H9 (cell line): ENCODE results near the gene PXK. TPM values are rescaled to one million over a fixed set of nuclear protein-coding genes. Genes with fewer than 3 reads are reported as not detected.
A peak's percentile ranks its signal among the peaks of the same experiment; 100 is the strongest.

Experiments
- DNase-seq: peaks from one replicate; pipeline ENCODE4 v3.0.0-alpha.2; 2017
- H2AFZ ChIP-seq: one replicate; pipeline ENCODE4 v1.6.1; 2013; ENCODE audit warnings: mild to moderate bottlenecking, low read length, control low read depth, moderate library complexity
- H2AK5ac ChIP-seq: 2 replicates; pipeline ENCODE4 v1.6.1; 2013; ENCODE audit warnings: low read length, control low read depth, mixed read lengths; ENCODE audit not compliant: insufficient read length
- H2BK120ac ChIP-seq: one replicate; pipeline ENCODE4 v1.6.1; 2013; ENCODE audit warnings: low read depth, mild to moderate bottlenecking, low read length, control low read depth, inconsistent platforms; ENCODE audit not compliant: poor library complexity, severe bottlenecking
- H2BK12ac ChIP-seq: 2 replicates; pipeline ENCODE4 v1.6.1; 2013; ENCODE audit warnings: low read length, control low read depth, mixed read lengths, low read depth; ENCODE audit not compliant: insufficient read length
- H2BK15ac ChIP-seq: 2 replicates; pipeline ENCODE4 v1.6.1; 2013; ENCODE audit warnings: low read depth, low read length, control low read depth
- H2BK20ac ChIP-seq: one replicate; pipeline ENCODE4 v1.6.1; 2013; ENCODE audit warnings: low read depth, mild to moderate bottlenecking, low read length, control low read depth, inconsistent platforms; ENCODE audit not compliant: poor library complexity, severe bottlenecking
- H2BK5ac ChIP-seq: 2 replicates; pipeline ENCODE4 v1.6.1; 2013; ENCODE audit warnings: low read length, control low read depth, mixed read lengths; ENCODE audit not compliant: insufficient read length
- H3K14ac ChIP-seq: 2 replicates; pipeline ENCODE4 v1.6.1; 2013; ENCODE audit warnings: low read length, control low read depth; ENCODE audit not compliant: insufficient read depth
- H3K18ac ChIP-seq: 2 replicates; pipeline ENCODE4 v1.6.1; 2013; ENCODE audit warnings: low read depth, mild to moderate bottlenecking, mixed read lengths, low read length, control low read depth; ENCODE audit not compliant: insufficient read length
- H3K23ac ChIP-seq: 2 replicates; pipeline ENCODE4 v1.6.1; 2013; ENCODE audit warnings: low read length, control low read depth, mixed read lengths, low read depth; ENCODE audit not compliant: insufficient read length
- H3K23me2 ChIP-seq: 2 replicates; pipeline ENCODE4 v1.6.1; 2013; ENCODE audit warnings: low read depth, mild to moderate bottlenecking, mixed read lengths, low read length, control low read depth; ENCODE audit not compliant: insufficient read length, poor library complexity, severe bottlenecking
- H3K27ac ChIP-seq: 2 replicates; pipeline ENCODE4 v1.5.1; 2013; ENCODE audit warnings: low read length, control low read depth, mixed read lengths, low read depth; ENCODE audit not compliant: insufficient read length
- H3K27me3 ChIP-seq: 2 replicates; pipeline ENCODE4 v1.6.1; 2013; ENCODE audit warnings: low read length, control low read depth, inconsistent platforms; ENCODE audit not compliant: insufficient read depth
- H3K4ac ChIP-seq: 2 replicates; pipeline ENCODE4 v1.6.1; 2013; ENCODE audit warnings: low read depth, mild to moderate bottlenecking, control low read depth, inconsistent platforms, low read length, moderate library complexity
- H3K4me1 ChIP-seq: 2 replicates; pipeline ENCODE4 v1.6.1; 2013; ENCODE audit warnings: low read length, control low read depth, inconsistent platforms; ENCODE audit not compliant: insufficient read depth
- H3K4me2 ChIP-seq: 2 replicates; pipeline ENCODE4 v1.6.1; 2013; ENCODE audit warnings: low read length, control low read depth, mixed read lengths; ENCODE audit not compliant: insufficient read length, insufficient read depth
- H3K56ac ChIP-seq: 2 replicates; pipeline ENCODE4 v1.6.1; 2013; ENCODE audit warnings: low read depth, mild to moderate bottlenecking, mixed read lengths, low read length, control low read depth; ENCODE audit not compliant: insufficient read length
- H3K79me1 ChIP-seq: 2 replicates; pipeline ENCODE4 v1.6.1; 2013; ENCODE audit warnings: low read depth, mild to moderate bottlenecking, moderate library complexity, low read length, control low read depth, inconsistent platforms; ENCODE audit not compliant: insufficient read depth, poor library complexity, severe bottlenecking
- H3K79me2 ChIP-seq: 2 replicates; pipeline ENCODE4 v1.6.1; 2013; ENCODE audit warnings: low read length, control low read depth, inconsistent platforms; ENCODE audit not compliant: insufficient read depth
- H3K9ac ChIP-seq: 2 replicates; pipeline ENCODE4 v1.6.1; 2013; ENCODE audit warnings: low read length, control low read depth, mixed read lengths; ENCODE audit not compliant: insufficient read length; ENCODE audit errors: extremely low read depth
- H3K9me3 ChIP-seq: one replicate; pipeline ENCODE4 v1.6.1; 2013; ENCODE audit warnings: low read depth, low read length, inconsistent platforms; ENCODE audit not compliant: control insufficient read depth
- H3T11ph ChIP-seq: one replicate; pipeline ENCODE4 v1.6.1; 2013; ENCODE audit warnings: mild to moderate bottlenecking, low read length, control low read depth, inconsistent platforms
- H4K20me1 ChIP-seq: one replicate; pipeline ENCODE4 v1.6.1; 2013; ENCODE audit not compliant: control insufficient read depth, insufficient read length, insufficient read depth
- H4K5ac ChIP-seq: 2 replicates; pipeline ENCODE4 v1.6.1; 2013; ENCODE audit warnings: low read depth, mild to moderate bottlenecking, mixed read lengths, low read length, control low read depth; ENCODE audit not compliant: insufficient read length
- H4K8ac ChIP-seq: replicated peaks from 2 replicates; pipeline ENCODE4 v1.6.1; 2013; ENCODE audit warnings: low read length, control low read depth, mixed read lengths, low read depth; ENCODE audit not compliant: insufficient read length
- H4K91ac ChIP-seq: 2 replicates; pipeline ENCODE4 v1.6.1; 2013; ENCODE audit warnings: low read depth, mild to moderate bottlenecking, moderate library complexity, mixed read lengths, low read length, control low read depth; ENCODE audit not compliant: insufficient read length
- H3K27ac Mint-ChIP-seq, 3 experiments: 2 replicates in 2 of 3; 3 replicates in 1 of 3; pipeline ENCODE4 v1.8.0; 2020 to 2021; ENCODE audit warnings: mixed read lengths in 3 of 3, mild to moderate bottlenecking in 1 of 3, moderate library complexity in 1 of 3
- H3K27me3 Mint-ChIP-seq: 2 replicates; pipeline ENCODE4 v1.8.0; 2021; ENCODE audit warnings: low read depth, mild to moderate bottlenecking, moderate library complexity, mixed read lengths
- H3K36me3 Mint-ChIP-seq, 3 experiments: 2 replicates in 2 of 3; 3 replicates in 1 of 3; pipeline ENCODE4 v1.8.0; 2020 to 2021; ENCODE audit warnings: low read depth in 3 of 3, mixed read lengths in 3 of 3; ENCODE audit not compliant: insufficient read depth in 1 of 3
- H3K4me1 Mint-ChIP-seq, 2 experiments: 2 replicates each; pipeline ENCODE4 v1.8.0; 2020; ENCODE audit warnings: mixed read lengths in 2 of 2
- H3K4me3 Mint-ChIP-seq, 2 experiments: 2 replicates in 1 of 2; 3 replicates in 1 of 2; pipeline ENCODE4 v1.8.0; 2020 to 2021; ENCODE audit warnings: mild to moderate bottlenecking in 2 of 2, mixed read lengths in 2 of 2, moderate library complexity in 1 of 2
- H3K9me3 Mint-ChIP-seq, 2 experiments: 2 replicates in 1 of 2; 3 replicates in 1 of 2; pipeline ENCODE4 v1.8.0; 2020; ENCODE audit warnings: mild to moderate bottlenecking in 2 of 2, mixed read lengths in 2 of 2, moderate library complexity in 1 of 2
- WGBS: extraction: QIAGEN DNeasy Blood & Tissue Kit; methylation state at CpG from one replicate; pipeline ENCODE4 v1.1.7; 2013; ENCODE audit warnings: missing lambda C conversion rate, low lambda C conversion rate, mixed read lengths; ENCODE audit not compliant: insufficient read length; ENCODE audit errors: extremely low coverage; 5-methylcytosine and 5-hydroxymethylcytosine counted together
- total RNA-seq: library from RNA; stranded (reverse); gene quantifications from 2 replicates; pipeline ENCODE4 v1.2.1, GENCODE V29; 2021
- TF ChIP-seq, protein P1 (sequence below): fragments of 200-600 bp; sonication (generic); conservative IDR thresholded peaks from 3 replicates; pipeline ENCODE4 v1.8.0; 2021; ENCODE audit warnings: antibody characterized with exemption, mild to moderate bottlenecking

The PXK gene
- total RNA-seq, 1 experiment from 2014 or later, result 3.3 TPM

DNA sequence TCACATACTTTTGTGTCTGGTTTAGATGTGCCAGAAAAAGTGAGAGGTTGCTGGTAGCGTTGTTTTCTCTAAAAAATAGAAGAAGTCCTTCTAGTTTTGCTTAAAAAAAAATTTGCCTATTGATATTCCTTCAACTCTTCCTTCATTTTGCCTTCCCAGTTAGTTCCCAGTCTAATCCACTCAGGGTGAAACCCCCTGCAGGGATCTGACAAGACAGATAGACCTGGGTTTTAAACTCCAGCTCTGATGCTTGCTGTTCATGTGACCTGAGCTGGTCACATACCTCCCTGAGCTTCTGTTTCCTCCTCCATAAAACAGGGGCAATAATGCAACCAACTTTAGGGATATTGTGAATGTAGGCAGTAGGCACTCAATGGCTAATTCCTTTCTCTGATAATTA, 140.6 kb downstream of the PXK start:
- H3K27ac Mint-ChIP-seq, result peak overlapping the region in 1 of 3 experiments; percentile 71; a peak in 1 of 7 replicates
- Histone ChIP-seq H3K23me2 (no peaks in the 10 kb centered on the region), H3K79me2 (no peaks in the 10 kb centered on the region), H3K9me3 (no peaks in the 10 kb centered on the region), H2BK20ac (no peak overlapping the region), H3K27ac (no peak overlapping the region), H3K18ac (no peak overlapping the region), H4K91ac (no peak overlapping the region), H3K9ac (no peak overlapping the region), H3K23ac (no peak overlapping the region), H3K27me3 (no peaks in the 10 kb centered on the region), H2AK5ac (no peak overlapping the region), H4K20me1 (no peaks in the 10 kb centered on the region), H2AFZ (no peak overlapping the region), H4K5ac (no peak overlapping the region), H4K8ac (no peak overlapping the region), H3T11ph (no peak overlapping the region), H2BK5ac (no peak overlapping the region), H3K79me1 (no peaks in the 10 kb centered on the region), H3K4ac (no peak overlapping the region), H2BK15ac (no peak overlapping the region), H2BK12ac (no peak overlapping the region), H3K4me1 (peaks cover 6% of the 10 kb centered on the region), H3K4me2 (no peak overlapping the region), H3K56ac (no peak overlapping the region), H3K14ac (no peak overlapping the region), H2BK120ac (no peak overlapping the region)
- no peaks in the 10 kb centered on the region for H3K9me3 Mint-ChIP-seq
- no peak overlapping the region for H3K4me3 Mint-ChIP-seq
- peaks cover 2% of the 10 kb centered on the region; the same call in 1 of the 2 replicates for H3K27me3 Mint-ChIP-seq
- no peaks in the 10 kb centered on the region for H3K36me3 Mint-ChIP-seq
- TF ChIP-seq, protein P1, sequence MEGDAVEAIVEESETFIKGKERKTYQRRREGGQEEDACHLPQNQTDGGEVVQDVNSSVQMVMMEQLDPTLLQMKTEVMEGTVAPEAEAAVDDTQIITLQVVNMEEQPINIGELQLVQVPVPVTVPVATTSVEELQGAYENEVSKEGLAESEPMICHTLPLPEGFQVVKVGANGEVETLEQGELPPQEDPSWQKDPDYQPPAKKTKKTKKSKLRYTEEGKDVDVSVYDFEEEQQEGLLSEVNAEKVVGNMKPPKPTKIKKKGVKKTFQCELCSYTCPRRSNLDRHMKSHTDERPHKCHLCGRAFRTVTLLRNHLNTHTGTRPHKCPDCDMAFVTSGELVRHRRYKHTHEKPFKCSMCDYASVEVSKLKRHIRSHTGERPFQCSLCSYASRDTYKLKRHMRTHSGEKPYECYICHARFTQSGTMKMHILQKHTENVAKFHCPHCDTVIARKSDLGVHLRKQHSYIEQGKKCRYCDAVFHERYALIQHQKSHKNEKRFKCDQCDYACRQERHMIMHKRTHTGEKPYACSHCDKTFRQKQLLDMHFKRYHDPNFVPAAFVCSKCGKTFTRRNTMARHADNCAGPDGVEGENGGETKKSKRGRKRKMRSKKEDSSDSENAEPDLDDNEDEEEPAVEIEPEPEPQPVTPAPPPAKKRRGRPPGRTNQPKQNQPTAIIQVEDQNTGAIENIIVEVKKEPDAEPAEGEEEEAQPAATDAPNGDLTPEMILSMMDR, result no peak
- peaks cover 19 to 23% of the 10 kb centered on the region in 2 experiments for H3K4me1 Mint-ChIP-seq
- DNase-seq, result no peak
- WGBS, result no CpG with 5 or more reads among the region's 1 CpG
